H1 (cell line): ENCODE data around the gene IGFBP4. TPM values are rescaled to one million over a fixed set of nuclear protein-coding genes. Genes with fewer than 3 reads are reported as not detected.

ENCODE experiments used
- CTCF ChIA-PET: fragments of 300-600 bp; sonication (Branson Sonifier 250); formaldehyde crosslinking; loops from one replicate; lab custom pipeline; 2021; ENCODE audit not compliant: partially characterized antibody; lab: Charles Lee
- POLR2A ChIA-PET: fragments of 300-600 bp; sonication (Branson Sonifier 250); formaldehyde crosslinking; loops from one replicate; lab custom pipeline; 2021; ENCODE audit warnings: inconsistent platforms; ENCODE audit not compliant: partially characterized antibody; lab: Charles Lee
- DNase-seq, 2 experiments: peaks; one replicate each; pipeline versions ENCODE4 v3.0.0 to v3.0.0-alpha.2; 2010 to 2022; ENCODE audit warnings: low spot score in 2 of 2, low read depth in 1 of 2, mixed read lengths in 1 of 2
- FAIRE-seq: peaks from 2 replicates; lab custom pipeline; 2011; peaks lifted over from hg19 to GRCh38; lab: Jason Lieb, UNC
- H2AFZ ChIP-seq: 2 replicates; pipeline ENCODE4 v1.8.1; 2012; ENCODE audit warnings: low read length, inconsistent platforms
- H2AK5ac ChIP-seq: 2 replicates; pipeline ENCODE4 v1.6.1; 2013; ENCODE audit warnings: low read depth, low read length
- H2BK120ac ChIP-seq: replicated peaks from 2 replicates; pipeline ENCODE3; 2013; ENCODE audit warnings: low read depth, low read length, inconsistent platforms
- H2BK12ac ChIP-seq: 2 replicates; pipeline ENCODE4 v1.6.1; 2013; ENCODE audit warnings: low read depth, low read length
- H2BK15ac ChIP-seq: 2 replicates; pipeline ENCODE4 v1.6.1; 2013; ENCODE audit warnings: low read length
- H2BK20ac ChIP-seq: 2 replicates; pipeline ENCODE4 v1.6.1; 2013; ENCODE audit warnings: low read length
- H2BK5ac ChIP-seq: 2 replicates; pipeline ENCODE4 v1.6.1; 2013; ENCODE audit warnings: low read depth, low read length
- H3K14ac ChIP-seq: 2 replicates; pipeline ENCODE4 v1.6.1; 2013; ENCODE audit warnings: inconsistent platforms; ENCODE audit not compliant: insufficient read length
- H3K18ac ChIP-seq: 2 replicates; pipeline ENCODE4 v1.6.1; 2013; ENCODE audit warnings: low read length; ENCODE audit errors: extremely low read depth
- H3K23ac ChIP-seq: 2 replicates; pipeline ENCODE4 v1.6.1; 2013; ENCODE audit warnings: inconsistent platforms; ENCODE audit not compliant: insufficient read length
- H3K23me2 ChIP-seq: 2 replicates; pipeline ENCODE4 v1.6.1; 2013; ENCODE audit warnings: low read depth, low read length
- H3K27ac ChIP-seq: 2 replicates; pipeline ENCODE4 v1.6.1; 2011; ENCODE audit warnings: low read depth, low read length, inconsistent platforms
- H3K27me3 ChIP-seq, 4 experiments: replicated peaks in 1 of 4; 1 replicate in 1 of 4; 2 replicates in 3 of 4; pipeline versions ENCODE4 v1.6.1 to v1.8.1; 2011 to 2013; ENCODE audit warnings: low read length in 3 of 4, mild to moderate bottlenecking in 3 of 4, inconsistent platforms in 2 of 4, mixed read lengths in 2 of 4, moderate library complexity in 1 of 4; ENCODE audit not compliant: control insufficient read depth in 3 of 4, insufficient read depth in 3 of 4; ENCODE audit errors: extremely low read depth in 1 of 4
- H3K36me3 ChIP-seq, 4 experiments: 2 replicates each; pipeline versions ENCODE4 v1.6.1 to v1.8.1; 2011 to 2013; ENCODE audit warnings: mild to moderate bottlenecking in 4 of 4, low read length in 3 of 4, moderate library complexity in 2 of 4, control low read depth in 1 of 4, inconsistent platforms in 1 of 4; ENCODE audit not compliant: insufficient read depth in 4 of 4, control insufficient read depth in 2 of 4
- H3K4ac ChIP-seq: replicated peaks from 2 replicates; pipeline ENCODE3; 2013; ENCODE audit warnings: low read length, low read depth, mixed read lengths, inconsistent platforms; ENCODE audit not compliant: insufficient read length
- H3K4me1 ChIP-seq, 4 experiments: replicated peaks in 1 of 4; 1 replicate in 1 of 4; 2 replicates in 3 of 4; pipeline versions ENCODE4 v1.6.1 to v1.8.1; 2011 to 2013; ENCODE audit warnings: low read length in 3 of 4, inconsistent platforms in 2 of 4, mixed read lengths in 1 of 4; ENCODE audit not compliant: insufficient read depth in 4 of 4, control insufficient read depth in 3 of 4
- H3K4me2 ChIP-seq, 2 experiments: 2 replicates each; pipeline versions ENCODE4 v1.6.1 to v1.8.1; 2011 to 2013; ENCODE audit warnings: low read depth in 2 of 2, low read length in 2 of 2, control low read depth in 1 of 2, inconsistent platforms in 1 of 2, mild to moderate bottlenecking in 1 of 2; ENCODE audit not compliant: insufficient read depth in 1 of 2
- H3K4me3 ChIP-seq, 4 experiments: fragments of 200-600, 300-600 bp in 1 of 4; sonication (generic), shearing (Covaris generic), sonication (Bioruptor Twin) in 1 of 4; 2 replicates each; pipeline versions ENCODE4 v1.5.1 to v1.8.1; 2011 to 2016; ENCODE audit warnings: low read length in 4 of 4, low read depth in 3 of 4, control low read depth in 2 of 4, inconsistent platforms in 2 of 4, mild to moderate bottlenecking in 2 of 4, mixed read lengths in 1 of 4, moderate library complexity in 1 of 4; ENCODE audit not compliant: insufficient read depth in 2 of 4; ENCODE audit errors: extremely low read depth in 1 of 4
- H3K56ac ChIP-seq: replicated peaks from 2 replicates; pipeline ENCODE3; 2013; ENCODE audit warnings: low read depth, mild to moderate bottlenecking, mixed read lengths, low read length, inconsistent platforms; ENCODE audit not compliant: insufficient read length
- H3K79me1 ChIP-seq: 2 replicates; pipeline ENCODE4 v1.6.1; 2013; ENCODE audit warnings: low read depth, low read length, control low read depth
- H3K79me2 ChIP-seq, 2 experiments: 2 replicates each; pipeline versions ENCODE4 v1.6.1 to v1.8.1; 2012 to 2013; ENCODE audit warnings: low read length in 2 of 2, mild to moderate bottlenecking in 2 of 2, inconsistent platforms in 1 of 2; ENCODE audit not compliant: insufficient read depth in 2 of 2, control insufficient read depth in 1 of 2
- H3K9ac ChIP-seq, 4 experiments: replicated peaks in 1 of 4; 1 replicate in 1 of 4; 2 replicates in 3 of 4; pipeline versions ENCODE4 v1.6.1 to v1.8.1; 2011 to 2013; ENCODE audit warnings: low read depth in 3 of 4, low read length in 3 of 4, control low read depth in 2 of 4, mild to moderate bottlenecking in 2 of 4, moderate library complexity in 2 of 4, inconsistent platforms in 1 of 4; ENCODE audit errors: extremely low read depth in 1 of 4
- H3K9me3 ChIP-seq, 2 experiments: 2 replicates each; pipeline versions ENCODE4 v1.6.1 to v1.8.1; 2012 to 2013; ENCODE audit warnings: mild to moderate bottlenecking in 2 of 2, moderate library complexity in 2 of 2, control low read depth in 1 of 2, inconsistent platforms in 1 of 2, low read depth in 1 of 2, low read length in 1 of 2, mixed read lengths in 1 of 2; ENCODE audit not compliant: insufficient read depth in 2 of 2
- H4K20me1 ChIP-seq, 2 experiments: replicated peaks in 1 of 2; 2 replicates each; pipeline versions ENCODE3 to v1.8.1; 2011 to 2013; ENCODE audit warnings: inconsistent platforms in 2 of 2, low read length in 2 of 2, mild to moderate bottlenecking in 1 of 2; ENCODE audit not compliant: insufficient read depth in 2 of 2, control insufficient read depth in 1 of 2
- H4K5ac ChIP-seq: 2 replicates; pipeline ENCODE4 v1.6.1; 2013; ENCODE audit warnings: low read length, low read depth, mixed read lengths, inconsistent platforms; ENCODE audit not compliant: insufficient read length
- H4K8ac ChIP-seq: 2 replicates; pipeline ENCODE4 v1.8.0; 2013; ENCODE audit warnings: mild to moderate bottlenecking, moderate library complexity, low read length, inconsistent platforms; ENCODE audit not compliant: insufficient read depth; ENCODE audit errors: extremely low read depth
- H4K91ac ChIP-seq: replicated peaks from 2 replicates; pipeline ENCODE3; 2013; ENCODE audit warnings: low read length, mixed read lengths, inconsistent platforms; ENCODE audit not compliant: insufficient read length
- GTF2F1 ChIP-seq: IDR thresholded peaks from 2 replicates; pipeline ENCODE4 v1.6.1; 2012; ENCODE audit warnings: low read depth, low read length, improper control_type of control experiment, borderline replicate concordance
- HDAC6 ChIP-seq: IDR thresholded peaks from one replicate; pipeline ENCODE4 v1.7.1; 2012; ENCODE audit warnings: low read depth, mild to moderate bottlenecking, inconsistent platforms, low read length, moderate library complexity
- RBBP5 ChIP-seq: IDR thresholded peaks from 2 replicates; pipeline ENCODE4 v1.7.1; 2012; ENCODE audit warnings: low read depth, mild to moderate bottlenecking, inconsistent platforms, low read length, moderate library complexity, borderline replicate concordance
- WGBS, 2 experiments: shearing (Covaris generic) in 1 of 2; methylation state at CpG; one replicate each; pipeline versions ENCODE4 v1.1.6 to v1.1.7; 2013 to 2015; ENCODE audit warnings: low lambda C conversion rate in 2 of 2, mixed read lengths in 2 of 2, inconsistent platforms in 1 of 2, low coverage in 1 of 2, missing lambda C conversion rate in 1 of 2; ENCODE audit not compliant: insufficient replicate concordance in 2 of 2, insufficient coverage in 1 of 2, insufficient read length in 1 of 2; ENCODE audit errors: extremely low coverage in 1 of 2, missing lambda C conversion rate in 1 of 2; 5-methylcytosine and 5-hydroxymethylcytosine counted together
- polyA plus RNA-seq, 7 experiments: library from polyadenylated mRNA; depleted of rRNA in 3 of 7; stranded (reverse) in 5 of 7; unstranded in 2 of 7; fragments of >200 nt in 5 of 7; fragments of 200-250 nt in 2 of 7; gene quantifications; 1 replicate in 5 of 7; 2 replicates in 1 of 7; 4 replicates in 1 of 7; pipeline versions ENCODE4 v1.2.1 to v1.2.3, GENCODE V29; 2011 to 2013; ENCODE audit warnings: missing spikeins in 2 of 7, mixed read lengths in 2 of 7
- total RNA-seq: library from RNA; stranded (reverse); fragmentation: NEBNext Ultra II Directional; extraction: Animal tissue kit (Norgen Biotek cat#: 25700); gene quantifications from 2 replicates; pipeline ENCODE4 v1.2.1, GENCODE V29; 2021

Gene IGFBP4
- total and polyA plus RNA-seq, 2 of the 8 experiments (the other 6 are each of a cell fraction or from before 2014, with no cell fraction given): 85.5 to 105 TPM

DNA sequence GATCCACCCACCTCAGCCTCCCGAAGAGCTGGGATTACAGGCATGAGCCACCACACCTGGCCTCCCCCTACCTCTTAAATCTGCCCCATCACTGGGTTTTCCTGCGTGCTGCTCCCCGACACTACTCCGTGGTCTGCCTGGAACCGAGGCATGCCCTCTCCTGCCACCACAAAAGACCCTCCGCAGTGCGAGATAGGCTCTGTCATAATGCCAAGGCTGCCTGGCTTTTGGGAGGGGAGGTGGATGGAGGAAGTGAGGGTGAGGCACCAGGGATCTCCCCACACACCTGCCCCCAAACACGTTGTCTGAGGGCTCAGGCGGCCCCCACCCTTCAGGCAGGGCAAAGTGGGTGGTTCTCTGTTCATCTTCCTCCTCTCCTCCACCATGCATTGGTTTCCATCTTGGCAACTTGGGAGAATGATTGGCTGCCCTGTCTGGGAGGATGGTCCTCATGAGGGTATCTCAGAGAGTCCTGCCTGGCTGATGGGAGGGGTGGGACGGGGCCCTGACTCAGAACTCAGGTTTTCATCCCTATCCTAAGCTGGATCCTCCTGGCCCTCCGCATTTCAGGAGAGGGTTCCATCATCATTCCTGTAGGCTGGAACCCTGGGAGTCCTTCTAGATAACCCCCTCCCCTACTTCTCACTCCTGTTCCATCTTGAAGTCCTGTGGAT is 23.2 kb downstream of the IGFBP4 start:
- no peaks in the 10 kb centered on the region for H3K27me3 ChIP-seq
- 92% methylated on average over 11 of the region's 11 CpGs; no CpG with 5 or more reads in 1 of the 2 experiments for WGBS, 2 experiments
- H4K20me1 ChIP-seq: no peaks in the 10 kb centered on the region
- no peaks in the 10 kb centered on the region; the same call in 1 of the 2 replicates for H3K23me2 ChIP-seq
- H2BK5ac ChIP-seq: peak overlapping the region; percentile 92; the same call in 1 of the 2 replicates
- no peaks in the 10 kb centered on the region for H3K9me3 ChIP-seq
- peak overlapping the region; percentile 81; the same call in 1 of the 2 replicates for H2BK15ac ChIP-seq
- ChIA-PET POLR2A (interaction anchor here (1.2 to 2.3 kb wide), 4 partner anchors 10 to 49 kb away, joined by 4 to 11 read pairs (median 8); partner anchors contain the start of genes IGFBP4 and TOP2A), CTCF (interaction anchor here (4.9 to 34.1 kb wide), 2 partner anchors 11 to 18 kb away, joined by 49 to 739 read pairs; partner anchors contain the start of gene IGFBP4)
- no peak overlapping the region for H3K56ac ChIP-seq
- H4K91ac ChIP-seq: peak overlapping the region; percentile 48
- no peak overlapping the region for H3K9ac ChIP-seq
- no peak overlapping the region for H4K5ac ChIP-seq
- no peak overlapping the region for H3K14ac ChIP-seq
- no peak for FAIRE-seq
- peak overlapping the region; percentile 84 for H2BK120ac ChIP-seq
- peaks cover 2 to 31% (median 10%) of the 10 kb centered on the region in 4 experiments for H3K4me1 ChIP-seq
- H3K79me1 ChIP-seq: no peaks in the 10 kb centered on the region
- H3K36me3 ChIP-seq: no peaks in the 10 kb centered on the region
- H2BK12ac ChIP-seq: peak overlapping the region; percentile 99; the same call in 1 of the 2 replicates
- no peak for DNase-seq
- no peak overlapping the region for H3K4me3 ChIP-seq
- H2BK20ac ChIP-seq: peak overlapping the region; percentile 95
- no peaks in the 10 kb centered on the region for H3K79me2 ChIP-seq
- H3K18ac ChIP-seq: peak overlapping the region; percentile 90; the same call in 1 of the 2 replicates
- no peak overlapping the region for H3K4me2 ChIP-seq
- H2AK5ac ChIP-seq: peak overlapping the region; percentile 3; the same call in 1 of the 2 replicates
- H3K4ac ChIP-seq: no peak overlapping the region
- no peak overlapping the region for H3K23ac ChIP-seq
- H3K27ac ChIP-seq: no peak overlapping the region
- H4K8ac ChIP-seq: no peak overlapping the region
- H2AFZ ChIP-seq: no peak overlapping the region
- TF ChIP-seq HDAC6 (no peak), GTF2F1 (no peak), RBBP5 (no peak)
